Testis (tissue), 2 donors: ENCODE measurements around the gene PTPRT.

Experiments
- CTCF ChIP-seq, 3 experiments: fragments of 450-650 bp in 2 of 3; fragments of 200-600 bp in 1 of 3; sonication (generic) in 1 of 3; IDR thresholded peaks; one replicate each; pipeline ENCODE4 v1.5.1; 2016 to 2019; ENCODE audit warnings: antibody characterized with exemption in 3 of 3, mild to moderate bottlenecking in 2 of 3, moderate library complexity in 1 of 3
- POLR2A ChIP-seq: fragments of 450-650 bp; IDR thresholded peaks from one replicate; pipeline ENCODE4 v1.6.1; 2017; ENCODE audit warnings: antibody characterized with exemption, mild to moderate bottlenecking, moderate library complexity

GRCh38 chr20:43186312-43186711 is 3.4 kb downstream of the PTPRT start:
- TF ChIP-seq CTCF (IDR thresholded peaks at IDR 0.05) (no peak), POLR2A (no peak)
